Endothelial cell of umbilical vein (primary cell): ENCODE data around the gene VEPH1.

Experiments
- EZH2 ChIP-seq: IDR thresholded peaks from 2 replicates; pipeline ENCODE4 v1.6.1; 2012; ENCODE audit warnings: borderline replicate concordance, low read depth, mild to moderate bottlenecking, moderate library complexity, low read length, inconsistent platforms; ENCODE audit not compliant: severe bottlenecking
- JUN ChIP-seq: IDR thresholded peaks from 2 replicates; pipeline ENCODE4 v1.6.1; 2011; ENCODE audit warnings: borderline replicate concordance, low read depth; ENCODE audit not compliant: insufficient read length, insufficient read depth
- MAX ChIP-seq: IDR thresholded peaks from 2 replicates; pipeline ENCODE4 v1.6.1; 2011; ENCODE audit not compliant: insufficient read depth, insufficient read length
- POLR2A ChIP-seq: IDR thresholded peaks from 2 replicates; pipeline ENCODE4 v1.6.1; 2012; ENCODE audit warnings: low read depth, mild to moderate bottlenecking, control low read depth, low read length
- POLR2AphosphoS5 ChIP-seq: IDR thresholded peaks from 2 replicates; pipeline ENCODE4 v1.6.1; 2012; ENCODE audit warnings: low read depth, mild to moderate bottlenecking, control low read depth, low read length, moderate library complexity; ENCODE audit not compliant: insufficient read depth
- TF ChIP-seq, protein P1 (sequence below), 2 donors: IDR thresholded peaks; 1 replicate in 1 of 2; 2 replicates in 1 of 2; pipeline ENCODE4 v1.5.1; 2011; ENCODE audit warnings: low read length in 2 of 2, mild to moderate bottlenecking in 2 of 2, moderate library complexity in 2 of 2, control low read depth in 1 of 2, inconsistent platforms in 1 of 2, low read depth in 1 of 2; ENCODE audit not compliant: insufficient read depth in 1 of 2; ENCODE audit errors: extremely low read depth in 1 of 2

DNA sequence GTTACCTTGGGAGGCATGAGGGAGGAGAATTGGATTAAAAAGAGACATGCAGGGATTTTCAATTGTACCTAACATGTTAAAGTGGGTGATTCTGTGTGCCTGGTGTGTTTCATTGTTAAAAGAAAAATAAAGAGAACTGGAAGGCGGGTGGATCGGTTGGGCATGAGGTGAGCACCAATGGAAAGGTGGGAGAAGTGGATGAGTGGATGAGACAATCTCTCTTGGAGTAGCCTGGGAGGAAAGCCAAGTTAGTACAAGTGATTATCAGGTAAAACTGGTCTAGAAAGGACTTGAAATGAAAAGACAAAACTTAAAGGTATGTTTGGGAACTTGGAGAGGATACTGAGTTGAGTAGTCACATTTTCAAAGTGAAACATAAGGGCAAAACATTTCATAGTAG lies 12.1 kb downstream of the VEPH1 start:
- TF ChIP-seq JUN (no peak), POLR2AphosphoS5 (no peak), EZH2 (no peak), POLR2A (no peak), MAX (no peak)
- TF ChIP-seq, protein P1, sequence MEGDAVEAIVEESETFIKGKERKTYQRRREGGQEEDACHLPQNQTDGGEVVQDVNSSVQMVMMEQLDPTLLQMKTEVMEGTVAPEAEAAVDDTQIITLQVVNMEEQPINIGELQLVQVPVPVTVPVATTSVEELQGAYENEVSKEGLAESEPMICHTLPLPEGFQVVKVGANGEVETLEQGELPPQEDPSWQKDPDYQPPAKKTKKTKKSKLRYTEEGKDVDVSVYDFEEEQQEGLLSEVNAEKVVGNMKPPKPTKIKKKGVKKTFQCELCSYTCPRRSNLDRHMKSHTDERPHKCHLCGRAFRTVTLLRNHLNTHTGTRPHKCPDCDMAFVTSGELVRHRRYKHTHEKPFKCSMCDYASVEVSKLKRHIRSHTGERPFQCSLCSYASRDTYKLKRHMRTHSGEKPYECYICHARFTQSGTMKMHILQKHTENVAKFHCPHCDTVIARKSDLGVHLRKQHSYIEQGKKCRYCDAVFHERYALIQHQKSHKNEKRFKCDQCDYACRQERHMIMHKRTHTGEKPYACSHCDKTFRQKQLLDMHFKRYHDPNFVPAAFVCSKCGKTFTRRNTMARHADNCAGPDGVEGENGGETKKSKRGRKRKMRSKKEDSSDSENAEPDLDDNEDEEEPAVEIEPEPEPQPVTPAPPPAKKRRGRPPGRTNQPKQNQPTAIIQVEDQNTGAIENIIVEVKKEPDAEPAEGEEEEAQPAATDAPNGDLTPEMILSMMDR (IDR thresholded peaks at IDR 0.05; ENCODE audit: extremely low read depth in 1 of 2, insufficient read depth in 1 of 2, low read depth in 1 of 2, low read length in 2 of 2): no peak
